Measurements from ENCODE around the gene SLC17A8.

Gene SLC17A8

GRCh38 chr12:100368066-100368465 is 11.2 kb downstream of the SLC17A8 start:
- DNase-seq (ENCODE audit: low read depth in 3 of 3, low spot score in 1 of 3), result no peak

- DNase-seq (ENCODE audit: low read depth in 3 of 3, low spot score in 1 of 3), result no peak
Observed at GRCh38 chr12:100371146-100371545, 14.3 kb downstream of the SLC17A8 start.

- no peak for DNase-seq (ENCODE audit: low read depth in 3 of 3, low spot score in 1 of 3)
Observed at GRCh38 chr12:100372853-100373640, 16.2 kb downstream of the SLC17A8 start.

GRCh38 chr12:100375038-100375735 is 18.3 kb downstream of the SLC17A8 start:
- no peak for DNase-seq (ENCODE audit: low read depth in 3 of 3, low spot score in 1 of 3)

GRCh38 chr12:100376161-100376560 is 19.3 kb downstream of the SLC17A8 start:
- DNase-seq (ENCODE audit: low read depth in 3 of 3, low spot score in 1 of 3), result no peak

- no peak for DNase-seq (ENCODE audit: low read depth in 3 of 3, low spot score in 1 of 3)
Observed at GRCh38 chr12:100381379-100381778, 24.5 kb downstream of the SLC17A8 start.

- DNase-seq (ENCODE audit: low read depth in 3 of 3, low spot score in 1 of 3), result no peak
Observed at GRCh38 chr12:100382338-100382737, 25.5 kb downstream of the SLC17A8 start.

- no peak for DNase-seq (ENCODE audit: low read depth in 3 of 3, low spot score in 1 of 3)
Observed at GRCh38 chr12:100383586-100384558, 27.0 kb downstream of the SLC17A8 start.

- DNase-seq (ENCODE audit: low read depth in 3 of 3, low spot score in 1 of 3), result no peak
Observed at GRCh38 chr12:100384559-100384935, 27.7 kb downstream of the SLC17A8 start.

GRCh38 chr12:100388382-100388781 is 31.5 kb downstream of the SLC17A8 start:
- no peak for DNase-seq (ENCODE audit: low read depth in 3 of 3, low spot score in 1 of 3)

- DNase-seq (ENCODE audit: low read depth in 3 of 3, low spot score in 1 of 3), result no peak
Observed at GRCh38 chr12:100391856-100392255, 35.0 kb downstream of the SLC17A8 start.

- no peak for DNase-seq (ENCODE audit: low read depth in 3 of 3, low spot score in 1 of 3)
Observed at GRCh38 chr12:100393200-100393599, 36.3 kb downstream of the SLC17A8 start.

- no peak for DNase-seq (ENCODE audit: low read depth in 3 of 3, low spot score in 1 of 3)
Observed at GRCh38 chr12:100395811-100396210, 38.9 kb downstream of the SLC17A8 start.

- DNase-seq (ENCODE audit: low read depth in 3 of 3, low spot score in 1 of 3), result no peak
Observed at GRCh38 chr12:100398307-100398706, 41.4 kb downstream of the SLC17A8 start.

- DNase-seq (ENCODE audit: low read depth in 3 of 3, low spot score in 1 of 3), result no peak
Observed at GRCh38 chr12:100399095-100399494, 42.2 kb downstream of the SLC17A8 start.

- no peak for DNase-seq (ENCODE audit: low read depth in 3 of 3, low spot score in 1 of 3)
Observed at GRCh38 chr12:100401660-100402059, 44.8 kb downstream of the SLC17A8 start.

GRCh38 chr12:100402763-100403162 is 45.9 kb downstream of the SLC17A8 start:
- no peak for DNase-seq (ENCODE audit: low read depth in 3 of 3, low spot score in 1 of 3)

GRCh38 chr12:100403446-100403845 is 46.6 kb downstream of the SLC17A8 start:
- no peak for DNase-seq (ENCODE audit: low read depth in 3 of 3, low spot score in 1 of 3)

GRCh38 chr12:100404769-100405407 is 48.0 kb downstream of the SLC17A8 start:
- peak in 1 of 3 donors; percentile 2 for DNase-seq (ENCODE audit: low read depth in 3 of 3, low spot score in 1 of 3)

- DNase-seq (ENCODE audit: low read depth in 3 of 3, low spot score in 1 of 3), result no peak
Observed at GRCh38 chr12:100413001-100413400, 56.1 kb downstream of the SLC17A8 start.

GRCh38 chr12:100414739-100415138 is 57.9 kb downstream of the SLC17A8 start:
- DNase-seq (ENCODE audit: low read depth in 3 of 3, low spot score in 1 of 3), result no peak

All from stimulated activated CD4-positive, alpha-beta T cell treated with anti-CD3 and anti-CD28 coated beads, TNF-alpha, amount 100 ng/mL, for 1 hour (primary cell).